GM12872 (cell line): ENCODE measurements around the gene GUCA1A.

Experiments used
- CTCF ChIP-seq: IDR thresholded peaks from 3 replicates; pipeline ENCODE4 v1.5.1; 2011; ENCODE audit warnings: low read depth, mild to moderate bottlenecking, low read length, moderate library complexity; ENCODE audit not compliant: insufficient read depth

GUCA1A gene

GRCh38 chr6:42173101-42173500, at the start of gene GUCA1A:
GUCA1A (plus strand) TSS chr6:42173364; CDS start chr6:42173614, 250 bp downstream.
- no peak for TF ChIP-seq CTCF

GRCh38 chr6:42123379-42124103, 49.6 kb upstream of the GUCA1A start:
- TF ChIP-seq CTCF: no peak

- TF ChIP-seq CTCF: no peak
These were observed 48.8 kb upstream of the GUCA1A start for GRCh38 chr6:42124223-42124836.

GRCh38 chr6:42125231-42125630, 47.9 kb upstream of the GUCA1A start:
- no peak for TF ChIP-seq CTCF

GRCh38 chr6:42125663-42126062, 47.5 kb upstream of the GUCA1A start:
- TF ChIP-seq CTCF: no peak

- TF ChIP-seq CTCF: no peak
These were observed 44.5 kb upstream of the GUCA1A start for GRCh38 chr6:42128460-42129359.

- TF ChIP-seq CTCF: no peak
These were observed 43.8 kb upstream of the GUCA1A start for GRCh38 chr6:42129360-42129676.
